ENCODE measurements around the gene GSK3A. TPM values are rescaled to one million over a fixed set of nuclear protein-coding genes. Genes with fewer than 3 reads are reported as not detected.
A peak's percentile ranks its signal among the peaks of the same experiment; 100 is the strongest.

The GSK3A gene
- total RNA-seq, 4 donors from 2014 or later = 33.8 to 46.1 (median 41.8) TPM

DNA sequence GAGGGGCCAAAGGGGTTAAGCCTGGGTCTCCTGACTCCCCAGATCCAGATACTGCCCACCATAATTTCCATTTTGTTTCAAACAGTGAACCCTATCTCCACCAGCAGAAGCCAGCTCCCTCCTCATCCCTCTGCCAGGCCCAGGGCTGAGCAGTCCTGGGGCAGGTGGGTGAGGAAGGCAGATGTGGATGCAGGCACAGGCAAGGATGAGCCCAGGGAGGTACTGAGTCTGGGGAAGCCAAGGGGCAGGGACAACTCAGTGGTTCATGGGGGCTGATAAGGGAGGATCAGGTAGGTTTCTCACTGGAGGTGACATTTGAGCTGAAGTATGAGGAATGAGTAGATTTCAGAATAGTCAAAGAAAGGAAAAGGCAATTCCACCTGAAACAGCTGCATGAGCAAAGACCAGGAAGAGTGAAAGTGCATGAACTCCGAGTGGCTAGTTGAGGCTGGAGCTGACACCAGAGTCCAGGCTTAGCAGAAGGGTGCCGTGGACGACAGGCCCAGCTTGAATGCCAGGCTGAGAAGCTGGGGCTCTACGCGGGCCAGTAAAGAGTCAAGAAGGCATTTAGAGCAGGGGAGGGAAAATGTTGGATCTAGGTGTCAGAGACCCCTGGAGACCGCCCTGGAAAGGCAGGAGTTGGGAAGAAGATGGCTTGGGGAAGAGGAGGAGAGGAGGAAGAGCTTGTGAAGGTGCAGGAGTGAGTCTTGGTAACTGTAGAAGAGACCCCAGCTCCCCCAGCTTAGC, 36.9 kb upstream of the GSK3A start:
- peaks cover 72 to 91% (median 88%) of the 10 kb centered on the region in 4 donors for H3K4me1 ChIP-seq

DNA sequence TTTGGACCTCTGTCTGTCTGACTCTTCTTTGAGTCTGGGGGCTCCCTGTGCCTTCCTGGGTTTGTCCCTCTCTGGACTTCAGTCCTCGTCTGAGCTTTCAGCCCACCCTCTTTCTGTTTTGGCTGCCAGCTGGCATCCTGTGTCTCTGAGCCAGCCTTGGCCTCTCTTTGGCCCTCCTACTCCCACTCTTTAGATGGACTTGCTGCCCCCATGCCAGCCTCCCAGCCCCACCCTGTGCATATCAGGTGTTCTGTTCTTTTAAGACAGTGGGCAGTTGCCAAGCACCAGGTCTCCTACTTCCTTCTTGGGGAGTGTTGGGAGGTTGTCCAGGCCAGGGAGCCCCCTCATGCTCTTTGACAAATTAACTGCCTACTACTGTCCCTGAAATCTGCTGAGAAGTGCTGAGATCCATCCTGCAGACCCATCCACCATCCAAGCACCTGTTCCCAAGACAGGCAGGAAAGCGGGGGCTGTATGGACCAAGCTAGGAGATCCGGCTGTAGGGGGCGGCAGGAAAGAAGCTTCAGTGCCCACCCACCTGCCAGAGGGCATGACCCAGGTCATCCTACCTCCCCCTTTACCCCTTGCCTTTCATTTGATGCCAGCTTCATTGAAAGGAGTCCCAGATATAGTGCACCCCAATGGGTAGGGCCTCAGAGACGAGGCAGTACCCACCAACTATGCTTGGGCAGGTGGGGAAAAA, 36.2 kb upstream of the GSK3A start:
- no peak for DNase-seq (ENCODE audit: extremely low spot score)
- intact Hi-C loops (cut with DNase I) = loop anchor here (2.0 kb wide), 1 partner anchor 32 kb away; no protein-coding TSS in a partner anchor
- Histone ChIP-seq H3K27me3 (no peaks in the 10 kb centered on the region), H3K9me3 (no peaks in the 10 kb centered on the region), H3K4me3 (peak overlapping the region in 2 of 4 donors; percentile 7 to 74), H3K36me3 (peaks cover 5 to 33% (median 17%) of the 10 kb centered on the region in 4 donors), H3K27ac (replicated peaks in 1 of 4) (peak overlapping the region; percentile 94 to 99 (median 98)), H3K4me1 (peaks cover 72 to 98% (median 96%) of the 10 kb centered on the region in 4 donors)
- TF ChIP-seq POLR2AphosphoS5 (IDR thresholded peaks at IDR 0.05) (no peak), EP300 (IDR thresholded peaks at IDR 0.05) (no peak), POLR2A (IDR thresholded peaks at IDR 0.05; ENCODE audit: low read depth) (no peak)
- TF ChIP-seq, protein P1, sequence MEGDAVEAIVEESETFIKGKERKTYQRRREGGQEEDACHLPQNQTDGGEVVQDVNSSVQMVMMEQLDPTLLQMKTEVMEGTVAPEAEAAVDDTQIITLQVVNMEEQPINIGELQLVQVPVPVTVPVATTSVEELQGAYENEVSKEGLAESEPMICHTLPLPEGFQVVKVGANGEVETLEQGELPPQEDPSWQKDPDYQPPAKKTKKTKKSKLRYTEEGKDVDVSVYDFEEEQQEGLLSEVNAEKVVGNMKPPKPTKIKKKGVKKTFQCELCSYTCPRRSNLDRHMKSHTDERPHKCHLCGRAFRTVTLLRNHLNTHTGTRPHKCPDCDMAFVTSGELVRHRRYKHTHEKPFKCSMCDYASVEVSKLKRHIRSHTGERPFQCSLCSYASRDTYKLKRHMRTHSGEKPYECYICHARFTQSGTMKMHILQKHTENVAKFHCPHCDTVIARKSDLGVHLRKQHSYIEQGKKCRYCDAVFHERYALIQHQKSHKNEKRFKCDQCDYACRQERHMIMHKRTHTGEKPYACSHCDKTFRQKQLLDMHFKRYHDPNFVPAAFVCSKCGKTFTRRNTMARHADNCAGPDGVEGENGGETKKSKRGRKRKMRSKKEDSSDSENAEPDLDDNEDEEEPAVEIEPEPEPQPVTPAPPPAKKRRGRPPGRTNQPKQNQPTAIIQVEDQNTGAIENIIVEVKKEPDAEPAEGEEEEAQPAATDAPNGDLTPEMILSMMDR (IDR thresholded peaks at IDR 0.05) = no peak
- WGBS = 51% methylated on average over 2 of the region's 5 CpGs

More for the DNA sequence above, 36.9 kb upstream of the GSK3A start:
- intact Hi-C loops (cut with DNase I) = loop anchor here (2.0 kb wide), 1 partner anchor 33 kb away; no protein-coding TSS in a partner anchor
- TF ChIP-seq EP300 (IDR thresholded peaks at IDR 0.05) (no peak), POLR2AphosphoS5 (IDR thresholded peaks at IDR 0.05) (no peak), POLR2A (IDR thresholded peaks at IDR 0.05; ENCODE audit: low read depth) (no peak)
- TF ChIP-seq, protein P1 (IDR thresholded peaks at IDR 0.05) = no peak
- Histone ChIP-seq H3K36me3 (peaks cover 0 to 26% (median 9%) of the 10 kb centered on the region in 4 donors), H3K4me3 (peak overlapping the region; percentile 74 to 98 (median 85)), H3K9me3 (no peaks in the 10 kb centered on the region), H3K27ac (replicated peaks in 1 of 4) (peak overlapping the region; percentile 94 to 99 (median 98)), H3K27me3 (no peaks in the 10 kb centered on the region)
- DNase-seq (ENCODE audit: extremely low spot score) = no peak
- 8% methylated on average over 6 of the region's 6 CpGs for WGBS

DNA sequence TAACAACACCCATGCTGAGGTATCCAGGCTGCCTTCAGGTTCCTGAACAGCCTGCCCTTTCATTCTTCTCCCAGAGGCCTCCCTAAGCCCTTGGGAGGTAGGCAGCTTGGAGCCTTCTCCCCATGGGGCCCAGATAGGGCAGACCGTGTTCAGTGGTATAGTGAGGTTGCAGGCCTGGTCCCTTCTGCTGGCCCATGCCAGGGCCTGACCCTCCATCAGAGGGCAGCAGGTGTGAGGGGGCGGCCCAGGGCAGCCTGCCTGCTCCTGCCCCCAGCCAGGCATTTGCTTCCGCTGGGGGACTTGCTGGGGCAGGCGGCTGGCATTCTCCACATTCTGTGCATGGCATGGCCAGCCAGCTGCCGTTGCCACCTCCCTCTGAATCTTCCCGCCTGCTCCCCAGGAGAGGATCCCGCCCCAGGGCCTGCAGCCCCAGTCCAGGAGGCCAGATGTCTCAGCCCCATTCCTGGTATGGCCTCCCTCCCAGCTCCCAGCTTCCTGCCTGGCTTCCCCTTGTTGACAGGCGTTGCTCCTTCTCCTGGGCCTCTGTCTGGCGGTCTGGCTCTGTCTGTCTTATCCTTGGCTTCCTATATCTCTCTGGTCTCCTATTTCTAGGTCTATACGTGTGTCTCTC, 35.5 kb upstream of the GSK3A start:
- Histone ChIP-seq H3K4me3 (peak overlapping the region in 1 of 4 donors; percentile 7), H3K36me3 (peaks cover 11 to 40% (median 23%) of the 10 kb centered on the region in 4 donors), H3K9me3 (no peaks in the 10 kb centered on the region), H3K4me1 (peaks cover 67 to 95% (median 92%) of the 10 kb centered on the region in 4 donors), H3K27ac (replicated peaks in 1 of 4) (peak overlapping the region; percentile 94 to 99 (median 98)), H3K27me3 (no peaks in the 10 kb centered on the region)
- no peak for DNase-seq (ENCODE audit: extremely low spot score)
- intact Hi-C loops (cut with DNase I) = loop anchor here (2.0 kb wide), 1 partner anchor 31 kb away; no protein-coding TSS in a partner anchor
- TF ChIP-seq EP300 (IDR thresholded peaks at IDR 0.05) = no peak
- no peak for TF ChIP-seq POLR2AphosphoS5 (IDR thresholded peaks at IDR 0.05)
- no peak for TF ChIP-seq POLR2A (IDR thresholded peaks at IDR 0.05; ENCODE audit: low read depth)
- TF ChIP-seq, protein P1 (IDR thresholded peaks at IDR 0.05) = no peak
- WGBS = 19% methylated on average over 6 of the region's 10 CpGs

DNA sequence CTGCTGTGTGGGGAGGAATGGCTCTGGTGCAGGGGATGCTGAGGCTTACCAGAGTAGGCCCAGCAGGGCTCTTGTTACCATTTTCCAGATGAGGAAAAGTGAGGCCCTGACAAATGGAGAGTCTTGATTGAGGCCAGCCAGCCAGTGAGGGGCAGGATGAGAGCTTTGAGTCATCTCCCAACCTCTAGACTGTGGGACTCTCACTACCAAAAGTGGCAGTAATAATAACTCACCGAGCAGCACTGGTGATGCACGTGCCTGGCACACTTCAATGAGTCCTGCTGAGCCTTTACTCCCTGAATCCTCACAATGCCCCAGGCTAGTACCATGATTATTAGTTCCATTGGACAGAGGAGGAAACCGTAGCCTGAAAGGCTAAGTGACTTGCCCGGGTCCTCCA, 34.4 kb upstream of the GSK3A start:
- Histone ChIP-seq H3K27ac (replicated peaks in 1 of 4) (peak overlapping the region; percentile 94 to 99 (median 98)), H3K27me3 (no peaks in the 10 kb centered on the region), H3K4me1 (peaks cover 56 to 94% (median 86%) of the 10 kb centered on the region in 4 donors), H3K36me3 (peaks cover 21 to 51% (median 35%) of the 10 kb centered on the region in 4 donors), H3K4me3 (no peak overlapping the region), H3K9me3 (no peaks in the 10 kb centered on the region)
- WGBS = 62% methylated on average over 4 of the region's 4 CpGs
- intact Hi-C loops (cut with DNase I) = no loop called here
- no peak for DNase-seq (ENCODE audit: extremely low spot score)
- no peak for TF ChIP-seq EP300 (IDR thresholded peaks at IDR 0.05)
- no peak for TF ChIP-seq POLR2A (IDR thresholded peaks at IDR 0.05; ENCODE audit: low read depth)
- no peak for TF ChIP-seq POLR2AphosphoS5 (IDR thresholded peaks at IDR 0.05)
- TF ChIP-seq, protein P1 (IDR thresholded peaks at IDR 0.05) = no peak
